Measurements from ENCODE around the gene PDGFA.

Gene PDGFA

GRCh38 chr7:542131-542712 is 22.6 kb upstream of the PDGFA start:
- Histone ChIP-seq H3K4me1 (ENCODE audit: control insufficient read depth, insufficient read depth, low read length) (no peaks in the 10 kb centered on the region), H3K27ac (ENCODE audit: low read length) (no peak overlapping the region), H3K9me3 (ENCODE audit: control insufficient read depth, insufficient read depth, low read length) (no peaks in the 10 kb centered on the region), H3K36me3 (ENCODE audit: control insufficient read depth, insufficient read depth, low read length) (no peaks in the 10 kb centered on the region), H3K27me3 (ENCODE audit: control insufficient read depth, insufficient read depth, low read length) (no peaks in the 10 kb centered on the region), H3K4me3 (ENCODE audit: low read length) (no peak overlapping the region)
- no CpG with 5 or more reads among the region's 28 CpGs for WGBS (ENCODE audit: insufficient coverage, insufficient read length)
- no peak for DNase-seq (ENCODE audit: low read depth, low spot score)

- Histone ChIP-seq H3K4me3 (ENCODE audit: low read length) (no peak overlapping the region), H3K36me3 (ENCODE audit: control insufficient read depth, insufficient read depth, low read length) (no peaks in the 10 kb centered on the region), H3K27ac (ENCODE audit: low read length) (no peak overlapping the region), H3K9me3 (ENCODE audit: control insufficient read depth, insufficient read depth, low read length) (no peaks in the 10 kb centered on the region), H3K4me1 (ENCODE audit: control insufficient read depth, insufficient read depth, low read length) (no peaks in the 10 kb centered on the region), H3K27me3 (ENCODE audit: control insufficient read depth, insufficient read depth, low read length) (no peaks in the 10 kb centered on the region)
- no CpG with 5 or more reads among the region's 17 CpGs for WGBS (ENCODE audit: insufficient coverage, insufficient read length)
- no peak for DNase-seq (ENCODE audit: low read depth, low spot score)
Observed at GRCh38 chr7:541661-542060, 22.0 kb upstream of the PDGFA start.

GRCh38 chr7:540997-541396 is 21.4 kb upstream of the PDGFA start:
- Histone ChIP-seq H3K27me3 (ENCODE audit: control insufficient read depth, insufficient read depth, low read length) (no peaks in the 10 kb centered on the region), H3K27ac (ENCODE audit: low read length) (no peak overlapping the region), H3K36me3 (ENCODE audit: control insufficient read depth, insufficient read depth, low read length) (no peaks in the 10 kb centered on the region), H3K9me3 (ENCODE audit: control insufficient read depth, insufficient read depth, low read length) (no peaks in the 10 kb centered on the region), H3K4me3 (ENCODE audit: low read length) (no peak overlapping the region), H3K4me1 (ENCODE audit: control insufficient read depth, insufficient read depth, low read length) (no peaks in the 10 kb centered on the region)
- WGBS (ENCODE audit: insufficient coverage, insufficient read length) = no CpG with 5 or more reads among the region's 12 CpGs
- no peak for DNase-seq (ENCODE audit: low read depth, low spot score)

GRCh38 chr7:540579-540978 is 20.9 kb upstream of the PDGFA start:
- Histone ChIP-seq H3K27me3 (ENCODE audit: control insufficient read depth, insufficient read depth, low read length) (no peaks in the 10 kb centered on the region), H3K27ac (ENCODE audit: low read length) (no peak overlapping the region), H3K36me3 (ENCODE audit: control insufficient read depth, insufficient read depth, low read length) (no peaks in the 10 kb centered on the region), H3K9me3 (ENCODE audit: control insufficient read depth, insufficient read depth, low read length) (no peaks in the 10 kb centered on the region), H3K4me3 (ENCODE audit: low read length) (no peak overlapping the region), H3K4me1 (ENCODE audit: control insufficient read depth, insufficient read depth, low read length) (no peaks in the 10 kb centered on the region)
- no peak for DNase-seq (ENCODE audit: low read depth, low spot score)
- WGBS (ENCODE audit: insufficient coverage, insufficient read length) = no CpG with 5 or more reads among the region's 14 CpGs

GRCh38 chr7:539731-540411 is 20.2 kb upstream of the PDGFA start:
- no peak overlapping the region for H3K4me3 ChIP-seq (ENCODE audit: low read length)
- no peaks in the 10 kb centered on the region for H3K27me3 ChIP-seq (ENCODE audit: control insufficient read depth, insufficient read depth, low read length)
- no CpG with 5 or more reads among the region's 17 CpGs for WGBS (ENCODE audit: insufficient coverage, insufficient read length)
- no peaks in the 10 kb centered on the region for H3K9me3 ChIP-seq (ENCODE audit: control insufficient read depth, insufficient read depth, low read length)
- H3K36me3 ChIP-seq (ENCODE audit: control insufficient read depth, insufficient read depth, low read length) = no peaks in the 10 kb centered on the region
- no peaks in the 10 kb centered on the region for H3K4me1 ChIP-seq (ENCODE audit: control insufficient read depth, insufficient read depth, low read length)
- H3K27ac ChIP-seq (ENCODE audit: low read length) = no peak overlapping the region
- DNase-seq (ENCODE audit: low read depth, low spot score) = no peak

- Histone ChIP-seq H3K27ac (ENCODE audit: low read length) (no peak overlapping the region), H3K36me3 (ENCODE audit: control insufficient read depth, insufficient read depth, low read length) (no peaks in the 10 kb centered on the region), H3K4me1 (ENCODE audit: control insufficient read depth, insufficient read depth, low read length) (no peaks in the 10 kb centered on the region), H3K4me3 (ENCODE audit: low read length) (no peak overlapping the region), H3K9me3 (ENCODE audit: control insufficient read depth, insufficient read depth, low read length) (no peaks in the 10 kb centered on the region), H3K27me3 (ENCODE audit: control insufficient read depth, insufficient read depth, low read length) (no peaks in the 10 kb centered on the region)
- DNase-seq (ENCODE audit: low read depth, low spot score) = no peak
- WGBS (ENCODE audit: insufficient coverage, insufficient read length) = no CpG with 5 or more reads among the region's 37 CpGs
Observed at GRCh38 chr7:538764-539685, 19.4 kb upstream of the PDGFA start.

GRCh38 chr7:537911-538634 is 18.4 kb upstream of the PDGFA start:
- no CpG with 5 or more reads among the region's 21 CpGs for WGBS (ENCODE audit: insufficient coverage, insufficient read length)
- no peaks in the 10 kb centered on the region for H3K27me3 ChIP-seq (ENCODE audit: control insufficient read depth, insufficient read depth, low read length)
- no peaks in the 10 kb centered on the region for H3K9me3 ChIP-seq (ENCODE audit: control insufficient read depth, insufficient read depth, low read length)
- no peaks in the 10 kb centered on the region for H3K36me3 ChIP-seq (ENCODE audit: control insufficient read depth, insufficient read depth, low read length)
- H3K27ac ChIP-seq (ENCODE audit: low read length) = no peak overlapping the region
- H3K4me3 ChIP-seq (ENCODE audit: low read length) = no peak overlapping the region
- H3K4me1 ChIP-seq (ENCODE audit: control insufficient read depth, insufficient read depth, low read length) = no peaks in the 10 kb centered on the region
- DNase-seq (ENCODE audit: low read depth, low spot score) = no peak

GRCh38 chr7:536231-536630 is 16.6 kb upstream of the PDGFA start:
- Histone ChIP-seq H3K36me3 (ENCODE audit: control insufficient read depth, insufficient read depth, low read length) (no peaks in the 10 kb centered on the region), H3K27ac (ENCODE audit: low read length) (no peak overlapping the region), H3K4me3 (ENCODE audit: low read length) (no peak overlapping the region), H3K9me3 (ENCODE audit: control insufficient read depth, insufficient read depth, low read length) (no peaks in the 10 kb centered on the region), H3K4me1 (ENCODE audit: control insufficient read depth, insufficient read depth, low read length) (no peaks in the 10 kb centered on the region), H3K27me3 (ENCODE audit: control insufficient read depth, insufficient read depth, low read length) (no peaks in the 10 kb centered on the region)
- DNase-seq (ENCODE audit: low read depth, low spot score) = no peak
- no CpG with 5 or more reads among the region's 12 CpGs for WGBS (ENCODE audit: insufficient coverage, insufficient read length)

GRCh38 chr7:534959-535358 is 15.3 kb upstream of the PDGFA start:
- no CpG with 5 or more reads among the region's 10 CpGs for WGBS (ENCODE audit: insufficient coverage, insufficient read length)
- Histone ChIP-seq H3K4me1 (ENCODE audit: control insufficient read depth, insufficient read depth, low read length) (no peaks in the 10 kb centered on the region), H3K27me3 (ENCODE audit: control insufficient read depth, insufficient read depth, low read length) (no peaks in the 10 kb centered on the region), H3K9me3 (ENCODE audit: control insufficient read depth, insufficient read depth, low read length) (no peaks in the 10 kb centered on the region), H3K4me3 (ENCODE audit: low read length) (no peak overlapping the region), H3K36me3 (ENCODE audit: control insufficient read depth, insufficient read depth, low read length) (no peaks in the 10 kb centered on the region), H3K27ac (ENCODE audit: low read length) (no peak overlapping the region)
- DNase-seq (ENCODE audit: low read depth, low spot score) = no peak

GRCh38 chr7:534075-534474 is 14.4 kb upstream of the PDGFA start:
- 100% methylated on average over 2 of the region's 8 CpGs for WGBS (ENCODE audit: insufficient coverage, insufficient read length)
- no peak overlapping the region for H3K27ac ChIP-seq (ENCODE audit: low read length)
- DNase-seq (ENCODE audit: low read depth, low spot score) = no peak

More at GRCh38 chr7:534075-534474, 14.4 kb upstream of the PDGFA start:
- no peak overlapping the region for H3K4me3 ChIP-seq (ENCODE audit: low read length)
- no peaks in the 10 kb centered on the region for H3K9me3 ChIP-seq (ENCODE audit: control insufficient read depth, insufficient read depth, low read length)
- no peaks in the 10 kb centered on the region for H3K4me1 ChIP-seq (ENCODE audit: control insufficient read depth, insufficient read depth, low read length)
- H3K36me3 ChIP-seq (ENCODE audit: control insufficient read depth, insufficient read depth, low read length) = no peaks in the 10 kb centered on the region
- H3K27me3 ChIP-seq (ENCODE audit: control insufficient read depth, insufficient read depth, low read length) = no peaks in the 10 kb centered on the region
